Measurements from ENCODE around the gene KYNU. TPM values are rescaled to one million over a fixed set of nuclear protein-coding genes. Genes with fewer than 3 reads are reported as not detected.

Gene KYNU
- 1 to 10 TPM; 1.8 to 2.8 TPM for total RNA-seq
- total RNA-seq: 0 reads per million in 2 donors

DNA sequence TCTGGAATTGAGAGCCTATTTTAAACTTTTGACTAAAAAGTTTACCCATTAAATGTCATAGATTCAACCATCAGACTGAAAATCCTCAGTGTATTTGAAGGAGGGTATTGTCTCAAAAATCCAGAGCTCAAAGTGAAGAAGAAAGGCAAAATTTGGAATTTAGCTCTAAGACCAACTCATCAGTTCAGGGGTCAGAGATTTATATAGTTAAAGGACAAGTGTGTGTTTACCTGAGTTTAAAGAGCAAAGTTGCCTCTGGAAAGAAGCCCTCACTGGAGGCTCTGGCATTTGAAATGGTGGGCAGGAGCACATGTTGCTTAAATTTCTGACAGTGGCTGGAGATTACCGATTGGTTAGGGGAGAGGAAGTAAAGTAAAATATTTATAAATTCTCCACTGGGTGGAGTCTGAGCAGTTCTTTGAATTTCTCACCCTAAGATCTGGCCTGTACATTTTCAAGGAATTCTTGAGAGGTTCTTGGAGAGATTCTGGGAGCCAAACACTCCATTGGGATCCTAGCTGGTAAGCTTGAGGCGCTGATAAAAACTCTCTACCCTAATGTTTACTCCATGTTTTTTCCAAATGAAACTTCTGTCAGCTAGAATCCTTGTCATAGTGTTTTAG, at the start of gene KYNU:
TSS of gene KYNU (plus strand) at position 449 of the 623 bp plus-strand sequence. CDS start 7,704 bp downstream, outside the sequence.
- peak within 1 kb of the TSS; percentile 39 for H3K4me3 Mint-ChIP-seq
- DNase-seq (no peak), ATAC-seq (peak; percentile 37)
- H3K27me3 Mint-ChIP-seq: no peaks in the 10 kb centered on the region
- no peak within 1 kb of the TSS for H3K27ac Mint-ChIP-seq
- H3K9me3 ChIP-seq (ENCODE audit: control insufficient read depth, low read length, poor library complexity, severe bottlenecking): no peaks in the 10 kb centered on the region
- H3K4me1 Mint-ChIP-seq: peaks cover 3% of the 10 kb centered on the region
- no peaks in the 10 kb centered on the region for H3K36me3 Mint-ChIP-seq (ENCODE audit: low read depth)

- ATAC-seq: no peak
These were observed 43.4 kb upstream of the KYNU start for GRCh38 chr2:142834021-142834420.

DNA sequence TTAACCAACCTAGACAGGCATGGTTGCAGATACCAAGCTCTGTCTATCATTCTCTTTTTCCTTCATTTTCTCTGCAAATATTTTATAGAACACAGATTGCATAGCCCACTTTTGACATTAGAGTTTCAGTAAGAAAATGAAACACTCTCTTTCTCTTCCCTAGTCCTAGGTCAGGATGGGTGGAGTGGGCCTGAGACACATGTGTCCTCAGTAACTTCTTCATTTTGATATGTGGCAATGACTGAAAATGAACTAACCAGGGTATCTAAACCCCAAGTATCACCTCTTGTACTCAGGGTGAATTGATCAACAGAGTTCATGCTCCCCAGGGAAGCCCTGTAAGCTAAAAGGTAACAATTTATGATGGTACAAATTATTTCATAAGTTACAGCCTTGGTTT, 37.0 kb upstream of the KYNU start:
- H3K27me3 Mint-ChIP-seq: no peaks in the 10 kb centered on the region
- no peaks in the 10 kb centered on the region for H3K4me1 Mint-ChIP-seq
- H3K9me3 ChIP-seq (ENCODE audit: control insufficient read depth, low read length, poor library complexity, severe bottlenecking): no peaks in the 10 kb centered on the region
- no peak for DNase-seq
- H3K27ac Mint-ChIP-seq: no peak overlapping the region
- H3K4me3 Mint-ChIP-seq: no peak overlapping the region
- no peak for ATAC-seq
- H3K36me3 Mint-ChIP-seq (ENCODE audit: low read depth): no peaks in the 10 kb centered on the region

More at GRCh38 chr2:142834021-142834420, 43.4 kb upstream of the KYNU start:
- no peak for DNase-seq
- H3K36me3 Mint-ChIP-seq (ENCODE audit: low read depth): no peaks in the 10 kb centered on the region
- H3K4me1 Mint-ChIP-seq: no peaks in the 10 kb centered on the region
- no peak overlapping the region for H3K4me3 Mint-ChIP-seq
- no peak overlapping the region for H3K27ac Mint-ChIP-seq
- no peaks in the 10 kb centered on the region for H3K9me3 ChIP-seq (ENCODE audit: control insufficient read depth, low read length, poor library complexity, severe bottlenecking)
- no peaks in the 10 kb centered on the region for H3K27me3 Mint-ChIP-seq

DNA sequence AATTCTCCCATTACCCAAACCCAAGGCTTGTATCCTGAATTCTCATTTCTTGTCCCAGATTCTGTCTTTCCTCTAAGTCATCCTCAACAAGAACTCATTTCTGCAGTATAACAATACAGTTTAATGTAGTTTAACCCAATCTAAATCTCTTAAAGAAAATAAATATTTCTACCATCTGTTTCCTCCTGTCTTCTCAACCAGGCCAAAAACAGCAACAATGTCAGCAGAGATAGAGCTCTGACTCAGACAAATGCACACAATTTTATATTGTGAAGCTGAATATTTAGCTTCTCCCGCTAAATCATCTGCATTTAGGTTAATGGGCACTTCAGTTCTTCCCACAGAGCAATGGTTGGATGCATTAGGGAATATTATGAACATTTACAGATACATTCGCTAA, 35.7 kb upstream of the KYNU start:
- no peak for ATAC-seq

GRCh38 chr2:142842369-142842768, 35.1 kb upstream of the KYNU start:
- Mint-ChIP-seq H3K36me3 (ENCODE audit: low read depth) (no peaks in the 10 kb centered on the region), H3K4me1 (no peaks in the 10 kb centered on the region), H3K27ac (no peak overlapping the region), H3K27me3 (no peaks in the 10 kb centered on the region), H3K4me3 (no peak overlapping the region)
- no peaks in the 10 kb centered on the region for H3K9me3 ChIP-seq (ENCODE audit: control insufficient read depth, low read length, poor library complexity, severe bottlenecking)
- DNase-seq (no peak), ATAC-seq (no peak)

More for the DNA sequence above, 35.7 kb upstream of the KYNU start:
- H3K27ac Mint-ChIP-seq: no peak overlapping the region
- no peaks in the 10 kb centered on the region for H3K9me3 ChIP-seq (ENCODE audit: control insufficient read depth, low read length, poor library complexity, severe bottlenecking)
- H3K4me1 Mint-ChIP-seq: no peaks in the 10 kb centered on the region
- DNase-seq: no peak
- no peaks in the 10 kb centered on the region for H3K27me3 Mint-ChIP-seq
- no peaks in the 10 kb centered on the region for H3K36me3 Mint-ChIP-seq (ENCODE audit: low read depth)
- no peak overlapping the region for H3K4me3 Mint-ChIP-seq

DNA sequence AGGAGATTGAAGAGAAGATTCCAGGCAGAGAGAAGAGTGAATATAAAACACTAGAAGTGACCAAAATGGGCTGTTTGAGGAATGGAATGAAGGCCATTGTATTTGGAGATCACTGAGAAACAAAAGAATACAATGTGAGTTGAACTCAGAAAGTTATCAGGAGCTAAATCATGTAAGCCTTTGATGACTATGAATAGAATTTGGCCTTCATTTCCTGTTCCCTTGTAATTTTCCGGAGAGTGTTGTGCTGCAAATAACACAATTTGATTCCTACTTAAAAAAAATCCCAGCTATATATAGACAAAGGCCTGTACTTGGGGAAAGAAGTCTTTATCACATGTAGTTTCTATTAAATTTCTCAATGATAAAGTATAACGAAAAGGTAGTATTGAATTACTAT, 33.7 kb upstream of the KYNU start:
- H3K36me3 Mint-ChIP-seq (ENCODE audit: low read depth): no peaks in the 10 kb centered on the region
- DNase-seq (no peak), ATAC-seq (no peak)
- H3K27me3 Mint-ChIP-seq: no peaks in the 10 kb centered on the region
- H3K27ac Mint-ChIP-seq: no peak overlapping the region
- no peaks in the 10 kb centered on the region for H3K4me1 Mint-ChIP-seq
- no peak overlapping the region for H3K4me3 Mint-ChIP-seq
- H3K9me3 ChIP-seq (ENCODE audit: control insufficient read depth, low read length, poor library complexity, severe bottlenecking): no peaks in the 10 kb centered on the region

DNA sequence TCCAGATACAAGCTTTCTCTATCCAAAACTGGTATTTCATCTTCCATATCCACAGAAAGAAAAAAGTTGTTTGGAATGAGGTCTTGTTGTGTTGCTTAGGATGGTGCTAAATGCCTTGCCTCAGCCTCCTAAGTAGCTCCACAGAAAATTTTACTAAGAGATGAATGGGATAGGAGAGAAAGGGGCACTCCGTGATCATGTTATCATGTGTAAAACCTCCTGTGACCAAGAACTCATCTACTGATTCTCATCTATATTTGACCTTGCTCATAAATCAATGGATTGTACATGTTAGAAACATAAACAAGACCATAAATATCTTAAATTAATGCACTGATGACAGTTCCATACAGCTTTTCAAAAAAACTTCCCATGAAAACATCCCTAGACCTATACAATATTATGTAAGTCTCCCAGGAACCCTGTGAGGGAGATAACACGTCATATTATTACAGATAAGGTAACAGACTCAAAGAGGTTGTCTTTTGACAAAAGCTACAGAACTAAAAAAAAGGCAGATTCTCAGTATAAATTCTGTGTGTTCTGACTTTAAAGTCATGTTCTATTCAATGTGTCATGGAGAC, 29.3 kb upstream of the KYNU start:
- DNase-seq: no peak
- peaks cover 10% of the 10 kb centered on the region for H3K27me3 Mint-ChIP-seq
- H3K36me3 Mint-ChIP-seq (ENCODE audit: low read depth): no peaks in the 10 kb centered on the region
- H3K4me1 Mint-ChIP-seq: no peaks in the 10 kb centered on the region
- H3K4me3 Mint-ChIP-seq: no peak overlapping the region
- ATAC-seq: no peak
- H3K27ac Mint-ChIP-seq: no peak overlapping the region
- no peaks in the 10 kb centered on the region for H3K9me3 ChIP-seq (ENCODE audit: control insufficient read depth, low read length, poor library complexity, severe bottlenecking)

DNA sequence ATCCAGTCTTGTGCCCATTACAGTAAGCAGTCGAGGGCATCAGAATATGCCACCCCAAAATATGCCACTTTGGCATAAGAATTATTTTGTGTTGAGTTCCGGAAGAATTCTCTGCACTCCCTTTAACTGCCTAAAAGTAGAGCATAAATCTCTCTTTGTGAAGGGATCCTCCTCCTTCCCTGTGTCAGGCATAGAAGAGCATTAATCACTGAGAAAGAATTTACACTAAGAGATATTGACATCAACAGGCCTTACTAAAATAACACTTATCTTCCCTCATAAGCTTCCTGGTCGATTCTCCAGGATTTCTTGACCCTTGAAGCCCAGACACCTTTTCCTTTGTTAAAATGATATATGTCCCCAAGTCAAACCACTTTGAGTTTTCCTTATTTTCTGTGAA, 27.6 kb upstream of the KYNU start:
- Mint-ChIP-seq H3K4me3 (no peak overlapping the region), H3K4me1 (no peaks in the 10 kb centered on the region), H3K27me3 (peaks cover 10% of the 10 kb centered on the region), H3K27ac (no peak overlapping the region), H3K36me3 (ENCODE audit: low read depth) (no peaks in the 10 kb centered on the region)
- ATAC-seq (no peak), DNase-seq (no peak)
- H3K9me3 ChIP-seq (ENCODE audit: control insufficient read depth, low read length, poor library complexity, severe bottlenecking): no peaks in the 10 kb centered on the region

DNA sequence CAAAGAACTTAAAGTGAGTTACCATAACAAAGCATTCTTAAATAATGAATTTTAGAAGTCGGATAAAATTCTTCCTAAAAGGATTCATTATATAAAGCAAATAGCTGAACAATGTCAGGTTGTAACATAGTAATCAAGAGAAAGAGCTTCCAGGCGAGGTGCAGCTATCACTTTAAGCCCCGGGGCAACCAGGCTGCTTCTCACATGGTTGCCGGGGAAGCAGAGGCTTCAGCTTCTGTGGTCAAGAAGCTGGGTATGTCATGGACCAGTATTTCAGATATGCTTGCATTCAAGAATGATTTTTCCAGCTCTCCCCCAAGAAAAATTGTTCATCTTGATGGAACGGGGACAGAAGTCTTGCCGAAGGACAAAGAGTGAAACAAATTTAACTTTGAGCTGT, 23.6 kb upstream of the KYNU start:
- DNase-seq (no peak), ATAC-seq (no peak)
- Mint-ChIP-seq H3K4me1 (no peaks in the 10 kb centered on the region), H3K27me3 (peaks cover 10% of the 10 kb centered on the region), H3K36me3 (ENCODE audit: low read depth) (no peaks in the 10 kb centered on the region), H3K27ac (no peak overlapping the region), H3K4me3 (no peak overlapping the region)
- H3K9me3 ChIP-seq (ENCODE audit: control insufficient read depth, low read length, poor library complexity, severe bottlenecking): no peaks in the 10 kb centered on the region

DNA sequence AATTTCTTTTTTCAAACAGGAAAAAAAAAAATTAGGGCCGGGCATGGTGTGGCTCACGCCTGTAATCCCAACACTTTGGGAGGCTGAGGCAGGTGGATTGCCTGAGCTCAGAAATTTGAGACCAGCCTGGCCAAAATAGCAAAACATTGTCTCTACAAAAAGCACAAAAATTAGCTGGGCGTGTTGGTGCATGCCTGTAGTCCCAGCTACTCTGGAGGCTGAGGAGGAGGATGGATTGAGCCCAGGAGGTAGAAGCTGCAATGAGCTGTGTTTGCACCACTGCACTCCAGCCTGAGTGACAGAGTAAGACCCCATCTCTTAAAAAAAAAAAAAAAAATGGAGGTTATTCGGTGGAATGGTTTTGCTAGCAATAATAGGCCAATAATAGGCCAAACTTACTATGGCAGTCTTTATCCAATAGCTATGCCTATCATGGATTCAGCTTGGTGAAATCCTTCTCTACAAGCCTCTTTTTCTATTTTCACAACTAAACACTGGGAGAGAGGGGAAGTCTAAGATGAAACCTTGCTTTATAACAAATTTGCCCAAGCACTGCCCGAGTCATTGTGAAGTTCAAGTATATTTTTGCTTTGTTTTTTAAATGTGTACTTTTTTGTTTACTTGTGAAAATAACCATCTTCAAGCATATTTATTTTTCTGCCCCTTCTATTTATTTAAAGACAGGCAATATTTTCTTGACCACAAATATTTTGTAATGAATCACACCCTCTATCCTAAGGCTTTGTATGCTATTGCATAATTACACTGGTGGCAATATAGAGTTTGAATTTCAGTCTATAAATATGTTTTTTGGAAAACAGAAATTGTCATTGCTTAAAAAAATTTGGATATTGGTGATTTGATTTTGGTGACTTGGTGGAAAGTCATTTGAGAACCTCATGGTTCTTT, 20.0 kb upstream of the KYNU start:
- Mint-ChIP-seq H3K4me1 (no peaks in the 10 kb centered on the region), H3K27ac (no peak overlapping the region), H3K36me3 (ENCODE audit: low read depth) (no peaks in the 10 kb centered on the region), H3K27me3 (no peaks in the 10 kb centered on the region), H3K4me3 (no peak overlapping the region)
- no peaks in the 10 kb centered on the region for H3K9me3 ChIP-seq (ENCODE audit: control insufficient read depth, low read length, poor library complexity, severe bottlenecking)
- ATAC-seq (no peak), DNase-seq (no peak)

GRCh38 chr2:142858961-142859360, 18.5 kb upstream of the KYNU start:
- no peaks in the 10 kb centered on the region for H3K36me3 Mint-ChIP-seq (ENCODE audit: low read depth)

GRCh38 chr2:142862299-142862698, 15.2 kb upstream of the KYNU start:
- no peak overlapping the region for H3K27ac Mint-ChIP-seq
- no peaks in the 10 kb centered on the region for H3K36me3 Mint-ChIP-seq (ENCODE audit: low read depth)
- no peaks in the 10 kb centered on the region for H3K27me3 Mint-ChIP-seq
- H3K4me1 Mint-ChIP-seq: no peaks in the 10 kb centered on the region
- DNase-seq (no peak), ATAC-seq (no peak)
- H3K4me3 Mint-ChIP-seq: no peak overlapping the region
- H3K9me3 ChIP-seq (ENCODE audit: control insufficient read depth, low read length, poor library complexity, severe bottlenecking): no peaks in the 10 kb centered on the region

More at GRCh38 chr2:142858961-142859360, 18.5 kb upstream of the KYNU start:
- H3K4me3 Mint-ChIP-seq: no peak overlapping the region
- H3K27me3 Mint-ChIP-seq: no peaks in the 10 kb centered on the region
- H3K27ac Mint-ChIP-seq: no peak overlapping the region
- DNase-seq (no peak), ATAC-seq (no peak)
- H3K4me1 Mint-ChIP-seq: no peaks in the 10 kb centered on the region
- no peaks in the 10 kb centered on the region for H3K9me3 ChIP-seq (ENCODE audit: control insufficient read depth, low read length, poor library complexity, severe bottlenecking)

- ATAC-seq (no peak), DNase-seq (no peak)
- no peaks in the 10 kb centered on the region for H3K9me3 ChIP-seq (ENCODE audit: control insufficient read depth, low read length, poor library complexity, severe bottlenecking)
- no peaks in the 10 kb centered on the region for H3K27me3 Mint-ChIP-seq
- H3K4me3 Mint-ChIP-seq: no peak overlapping the region
- H3K4me1 Mint-ChIP-seq: peaks cover 2% of the 10 kb centered on the region
- peaks cover 2% of the 10 kb centered on the region for H3K36me3 Mint-ChIP-seq (ENCODE audit: low read depth)
- no peak overlapping the region for H3K27ac Mint-ChIP-seq
These were observed 14.6 kb upstream of the KYNU start for GRCh38 chr2:142862847-142863246.

Data from T-helper 17 cell (primary cell).